ENCODE results near the gene TNN. TPM values are rescaled to one million over a fixed set of nuclear protein-coding genes. Genes with fewer than 3 reads are reported as not detected.

TNN gene
- total RNA-seq, 1 experiment from 2014 or later = not detected

GRCh38 chr1:175120511-175120910 is 52.9 kb downstream of the TNN start:
- DNase-seq (ENCODE audit: unreplicated experiment) = no peak
- H3K9me3 Mint-ChIP-seq (ENCODE audit: unreplicated experiment) = no peaks in the 10 kb centered on the region
- CTCF ChIA-PET = interaction anchor here (0.6 to 10.7 kb wide), 10 partner anchors 9 to 954 kb away, joined by 3 to 232 read pairs (median 4); partner anchors contain the start of gene KIAA0040
- H3K4me3 Mint-ChIP-seq (ENCODE audit: unreplicated experiment) = no peak overlapping the region
- POLR2A ChIA-PET = no interaction called here
- intact Hi-C loops (cut with micrococcal nuclease) = no loop called here
- H3K36me3 Mint-ChIP-seq (ENCODE audit: insufficient read depth, unreplicated experiment) = no peaks in the 10 kb centered on the region
- H3K4me1 Mint-ChIP-seq (ENCODE audit: insufficient read depth, unreplicated experiment) = peaks cover 7% of the 10 kb centered on the region
- H3K27me3 Mint-ChIP-seq (ENCODE audit: insufficient read depth, unreplicated experiment) = no peaks in the 10 kb centered on the region
- no peak for TF ChIP-seq CTCF (IDR thresholded peaks at IDR 0.05; ENCODE audit: unreplicated experiment)
- H3K27ac Mint-ChIP-seq (ENCODE audit: low read depth, unreplicated experiment) = no peak overlapping the region
- no TSS peak for BruUV-seq (replicated peaks)

- Mint-ChIP-seq H3K36me3 (ENCODE audit: insufficient read depth, unreplicated experiment) (no peaks in the 10 kb centered on the region), H3K4me1 (ENCODE audit: insufficient read depth, unreplicated experiment) (peaks cover 13% of the 10 kb centered on the region), H3K9me3 (ENCODE audit: unreplicated experiment) (no peaks in the 10 kb centered on the region), H3K4me3 (ENCODE audit: unreplicated experiment) (no peak overlapping the region), H3K27ac (ENCODE audit: low read depth, unreplicated experiment) (no peak overlapping the region), H3K27me3 (ENCODE audit: insufficient read depth, unreplicated experiment) (no peaks in the 10 kb centered on the region)
- DNase-seq (ENCODE audit: unreplicated experiment) = peak; percentile 36
- intact Hi-C loops (cut with micrococcal nuclease) = loop anchor here (1.0 kb wide), 2 partner anchors 96 to 355 kb away; no protein-coding TSS in a partner anchor
- CTCF ChIA-PET = interaction anchor here (0.5 to 10.7 kb wide), 41 partner anchors 8 to 1808 kb away, joined by 3 to 232 read pairs (median 4); partner anchors contain the start of gene MRPS14
- no TSS peak for BruUV-seq (replicated peaks)
- POLR2A ChIA-PET = interaction anchor here (0.6 to 1.1 kb wide), 7 partner anchors 82 to 138 kb away, joined by 3 to 14 read pairs (median 3); partner anchors contain the start of gene MRPS14
- no peak for TF ChIP-seq CTCF (IDR thresholded peaks at IDR 0.05; ENCODE audit: unreplicated experiment)
These were observed 57.2 kb downstream of the TNN start for GRCh38 chr1:175124861-175125260.

- POLR2A ChIA-PET = no interaction called here
- CTCF ChIA-PET = interaction anchor here (0.6 to 10.7 kb wide), 13 partner anchors 13 to 351 kb away, joined by 3 to 232 read pairs (median 5); no protein-coding TSS in a partner anchor
- TF ChIP-seq CTCF (IDR thresholded peaks at IDR 0.05; ENCODE audit: unreplicated experiment) = no peak
- H3K4me3 Mint-ChIP-seq (ENCODE audit: unreplicated experiment) = no peak overlapping the region
- peaks cover 13% of the 10 kb centered on the region for H3K4me1 Mint-ChIP-seq (ENCODE audit: insufficient read depth, unreplicated experiment)
- no peak for DNase-seq (ENCODE audit: unreplicated experiment)
- intact Hi-C loops (cut with micrococcal nuclease) = no loop called here
- H3K27ac Mint-ChIP-seq (ENCODE audit: low read depth, unreplicated experiment) = no peak overlapping the region
- H3K36me3 Mint-ChIP-seq (ENCODE audit: insufficient read depth, unreplicated experiment) = no peaks in the 10 kb centered on the region
- no TSS peak for BruUV-seq (replicated peaks)
- H3K27me3 Mint-ChIP-seq (ENCODE audit: insufficient read depth, unreplicated experiment) = no peaks in the 10 kb centered on the region
- H3K9me3 Mint-ChIP-seq (ENCODE audit: unreplicated experiment) = no peaks in the 10 kb centered on the region
These were observed 58.7 kb downstream of the TNN start for GRCh38 chr1:175126347-175126746.

GRCh38 chr1:175127565-175127964 is 59.9 kb downstream of the TNN start:
- Mint-ChIP-seq H3K4me3 (ENCODE audit: unreplicated experiment) (no peak overlapping the region), H3K36me3 (ENCODE audit: insufficient read depth, unreplicated experiment) (no peaks in the 10 kb centered on the region), H3K27ac (ENCODE audit: low read depth, unreplicated experiment) (no peak overlapping the region), H3K4me1 (ENCODE audit: insufficient read depth, unreplicated experiment) (peaks cover 19% of the 10 kb centered on the region), H3K9me3 (ENCODE audit: unreplicated experiment) (no peaks in the 10 kb centered on the region), H3K27me3 (ENCODE audit: insufficient read depth, unreplicated experiment) (no peaks in the 10 kb centered on the region)
- CTCF ChIA-PET = interaction anchor here (0.5 to 10.7 kb wide), 12 partner anchors 12 to 1586 kb away, joined by 3 to 232 read pairs (median 4); no protein-coding TSS in a partner anchor
- POLR2A ChIA-PET = no interaction called here
- intact Hi-C loops (cut with micrococcal nuclease) = no loop called here
- BruUV-seq (replicated peaks) = no TSS peak
- TF ChIP-seq CTCF (IDR thresholded peaks at IDR 0.05; ENCODE audit: unreplicated experiment) = no peak
- DNase-seq (ENCODE audit: unreplicated experiment) = no peak
